Posterior cingulate gyrus (tissue), 11 donors: Measurements from ENCODE around the gene PRKG1.
"Not testable (repeated sequence)": the region's sequence is repeated elsewhere in the genome, so short reads cannot be mapped to it uniquely, and the experiment has no call there.

Source experiments
- DNase-seq, 10 donors: peaks; one replicate each; pipeline versions ENCODE4 v3.0.0 to v3.0.0-alpha.2; 2020 to 2021; ENCODE audit warnings: mixed read lengths in 3 of 10
- intact Hi-C: fragments of 100-400 bp; cut with DNase I; formaldehyde crosslinking; loops from one replicate; pipeline ENCODE4 v1.15.1; 2023

The PRKG1 gene

GRCh38 chr10:51162002-51162401 lies 87.7 kb downstream of the PRKG1 start:
- intact Hi-C loops, result no loop called here
- DNase-seq, result peak in 1 of 10 donors; percentile 40

GRCh38 chr10:51163380-51164049 lies 89.2 kb downstream of the PRKG1 start:
- intact Hi-C loops, result not testable (repeated sequence)
- DNase-seq, result peak in 3 of 10 donors; percentile 19 to 52 (median 35)

GRCh38 chr10:51168086-51168815 lies 94.0 kb downstream of the PRKG1 start:
- no peak for DNase-seq
- intact Hi-C loops, result no loop called here

GRCh38 chr10:51169111-51169510 lies 94.8 kb downstream of the PRKG1 start:
- intact Hi-C loops, result no loop called here

GRCh38 chr10:51170518-51171245 lies 96.4 kb downstream of the PRKG1 start:
- DNase-seq, result no peak
- intact Hi-C loops, result no loop called here

More at GRCh38 chr10:51169111-51169510, 94.8 kb downstream of the PRKG1 start:
- DNase-seq, result no peak

- intact Hi-C loops, result no loop called here
- DNase-seq, result no peak
These were observed 97.7 kb downstream of the PRKG1 start for GRCh38 chr10:51171946-51172345.

GRCh38 chr10:51176976-51177695 lies 102.8 kb downstream of the PRKG1 start:
- DNase-seq, result no peak
- intact Hi-C loops, result no loop called here

GRCh38 chr10:51178634-51179033 lies 104.3 kb downstream of the PRKG1 start:
- intact Hi-C loops, result no loop called here
- no peak for DNase-seq

- DNase-seq, result no peak
- intact Hi-C loops, result no loop called here
These were observed 105.9 kb downstream of the PRKG1 start for GRCh38 chr10:51180141-51180540.

GRCh38 chr10:51183783-51184182 lies 109.5 kb downstream of the PRKG1 start:
- intact Hi-C loops, result no loop called here
- no peak for DNase-seq

GRCh38 chr10:51186361-51186760 lies 112.1 kb downstream of the PRKG1 start:
- intact Hi-C loops, result no loop called here
- no peak for DNase-seq

- no peak for DNase-seq
- intact Hi-C loops, result no loop called here
These were observed 113.7 kb downstream of the PRKG1 start for GRCh38 chr10:51188008-51188407.

GRCh38 chr10:51188866-51189265 lies 114.6 kb downstream of the PRKG1 start:
- intact Hi-C loops, result no loop called here

GRCh38 chr10:51196508-51197175 lies 122.4 kb downstream of the PRKG1 start:
- intact Hi-C loops, result no loop called here
- DNase-seq, result no peak

More at GRCh38 chr10:51188866-51189265, 114.6 kb downstream of the PRKG1 start:
- no peak for DNase-seq

GRCh38 chr10:51198170-51198569 lies 123.9 kb downstream of the PRKG1 start:
- intact Hi-C loops, result no loop called here
- no peak for DNase-seq

GRCh38 chr10:51201947-51202346 lies 127.7 kb downstream of the PRKG1 start:
- DNase-seq, result no peak
- intact Hi-C loops, result no loop called here

- intact Hi-C loops, result no loop called here
- no peak for DNase-seq
These were observed 129.1 kb downstream of the PRKG1 start for GRCh38 chr10:51203359-51203758.

GRCh38 chr10:51204066-51204465 lies 129.8 kb downstream of the PRKG1 start:
- intact Hi-C loops, result no loop called here
- no peak for DNase-seq

- DNase-seq, result no peak
- intact Hi-C loops, result no loop called here
These were observed 130.4 kb downstream of the PRKG1 start for GRCh38 chr10:51204701-51205100.

- no peak for DNase-seq
- intact Hi-C loops, result no loop called here
These were observed 132.2 kb downstream of the PRKG1 start for GRCh38 chr10:51206500-51206899.
